ENCODE measurements around the gene ASF1B. TPM values are rescaled to one million over a fixed set of nuclear protein-coding genes. Genes with fewer than 3 reads are reported as not detected.
"Not testable (repeated sequence)": the region's sequence is repeated elsewhere in the genome, so short reads cannot be mapped to it uniquely, and the experiment has no call there.

Gene ASF1B
- total RNA-seq, 2 donors from 2014 or later: 0.92 to 3.0 TPM

DNA sequence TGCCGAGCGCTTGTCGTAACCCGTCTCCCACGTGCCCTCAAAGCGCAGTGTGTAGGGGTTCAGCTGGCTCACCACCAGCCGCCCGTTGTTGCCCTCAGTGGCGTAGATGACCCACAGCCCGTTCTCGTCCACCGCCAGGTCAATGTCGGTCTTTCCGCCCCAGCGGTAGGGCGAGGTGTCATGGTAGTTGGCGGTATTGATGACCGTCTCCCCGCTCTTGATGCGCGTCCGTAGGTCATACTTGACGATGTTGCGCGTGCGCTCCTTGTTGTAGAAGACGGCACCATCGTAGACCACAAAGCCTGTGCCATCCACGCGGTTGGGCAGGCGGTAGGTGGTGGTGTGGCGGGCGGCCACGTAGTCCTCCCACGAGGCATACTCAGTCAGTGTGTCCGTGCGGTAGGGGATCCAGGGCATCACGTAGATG, 26.5 kb upstream of the ASF1B start:
- DNase-seq: no peak
- ATAC-seq: no peak
- intact Hi-C loops (cut with DNase I): no loop called here

DNA sequence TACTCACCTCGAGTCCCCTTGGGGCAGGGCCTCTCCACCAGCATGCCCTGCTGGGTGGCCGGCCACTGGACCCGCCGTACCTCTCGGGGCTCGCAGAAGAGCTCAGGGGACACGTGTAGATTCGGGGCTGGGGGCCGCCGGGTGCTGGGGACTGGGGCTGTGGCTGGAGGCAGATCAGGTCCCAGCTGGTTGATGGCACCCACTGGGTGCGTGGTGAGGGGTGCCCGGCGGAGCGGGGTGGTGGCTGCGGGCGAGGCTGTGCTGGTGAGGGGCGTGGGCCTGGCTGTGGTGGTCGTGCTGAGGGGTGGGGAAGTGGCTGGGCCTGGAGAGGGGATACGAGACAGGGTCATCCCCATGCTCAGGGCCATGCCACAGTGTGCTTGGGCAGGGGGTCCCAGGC, 24.9 kb upstream of the ASF1B start:
- DNase-seq (no peak), ATAC-seq (no peak)
- intact Hi-C loops (cut with DNase I): no loop called here

DNA sequence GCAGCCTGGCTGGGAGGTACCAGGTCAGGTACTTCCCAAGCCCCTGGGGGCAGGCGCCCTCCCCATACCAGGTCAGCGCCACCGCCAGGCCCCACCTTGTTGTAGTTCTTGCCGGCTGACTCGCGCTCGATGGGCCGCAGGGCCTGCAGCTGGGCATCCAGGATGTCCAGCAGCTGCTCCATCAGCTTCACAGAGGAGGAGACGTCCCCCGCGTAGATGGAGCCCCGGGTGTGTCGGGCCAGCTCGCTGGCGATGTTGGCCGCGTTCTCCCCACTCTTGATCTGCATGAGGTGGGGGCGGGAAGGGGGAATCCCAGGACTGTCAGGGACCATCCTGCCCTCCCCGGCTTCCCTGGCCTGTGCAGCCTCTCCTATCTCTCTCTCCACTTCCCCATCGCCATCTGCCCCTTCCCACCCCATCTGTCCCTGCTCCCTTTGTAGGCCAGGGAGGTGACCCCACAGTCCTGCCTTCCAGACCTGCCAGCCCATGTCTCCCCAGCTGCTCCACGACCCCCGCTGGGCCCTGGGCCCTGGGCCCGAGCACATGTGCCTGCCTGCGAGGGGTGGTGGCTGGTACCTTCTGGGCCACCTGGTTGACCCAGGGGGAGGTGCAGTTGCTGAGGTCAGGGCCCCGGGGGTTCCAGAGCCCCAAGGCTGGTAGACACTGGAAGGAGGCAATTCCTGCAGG, 23.8 kb upstream of the ASF1B start:
- intact Hi-C loops (cut with DNase I): no loop called here
- no peak for ATAC-seq
- DNase-seq: no peak

DNA sequence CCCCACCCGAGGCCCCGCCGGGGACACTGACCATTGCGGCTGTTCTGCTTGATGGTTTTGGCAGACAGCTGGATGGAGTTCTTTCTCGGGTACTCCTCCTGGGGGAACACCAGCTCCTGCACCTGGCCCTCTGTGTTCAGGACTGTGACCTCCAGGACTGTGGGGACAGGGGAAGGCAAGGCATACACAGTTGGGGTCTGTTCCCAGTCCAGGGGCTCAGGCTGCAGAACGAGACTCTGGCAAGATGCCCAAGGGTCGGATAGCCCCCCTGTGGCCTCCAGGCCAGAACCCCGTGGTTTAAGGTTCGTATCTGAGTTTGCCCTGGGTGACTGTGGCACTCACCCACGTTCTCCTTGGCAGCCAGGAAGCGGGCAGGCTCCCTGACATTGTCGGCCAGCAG, 22.7 kb upstream of the ASF1B start:
- no peak for ATAC-seq
- DNase-seq: no peak
- intact Hi-C loops (cut with DNase I): loop anchor here in 1 of 2 donors (10.0 kb wide), 1 partner anchor 186 kb away; no protein-coding TSS in a partner anchor

DNA sequence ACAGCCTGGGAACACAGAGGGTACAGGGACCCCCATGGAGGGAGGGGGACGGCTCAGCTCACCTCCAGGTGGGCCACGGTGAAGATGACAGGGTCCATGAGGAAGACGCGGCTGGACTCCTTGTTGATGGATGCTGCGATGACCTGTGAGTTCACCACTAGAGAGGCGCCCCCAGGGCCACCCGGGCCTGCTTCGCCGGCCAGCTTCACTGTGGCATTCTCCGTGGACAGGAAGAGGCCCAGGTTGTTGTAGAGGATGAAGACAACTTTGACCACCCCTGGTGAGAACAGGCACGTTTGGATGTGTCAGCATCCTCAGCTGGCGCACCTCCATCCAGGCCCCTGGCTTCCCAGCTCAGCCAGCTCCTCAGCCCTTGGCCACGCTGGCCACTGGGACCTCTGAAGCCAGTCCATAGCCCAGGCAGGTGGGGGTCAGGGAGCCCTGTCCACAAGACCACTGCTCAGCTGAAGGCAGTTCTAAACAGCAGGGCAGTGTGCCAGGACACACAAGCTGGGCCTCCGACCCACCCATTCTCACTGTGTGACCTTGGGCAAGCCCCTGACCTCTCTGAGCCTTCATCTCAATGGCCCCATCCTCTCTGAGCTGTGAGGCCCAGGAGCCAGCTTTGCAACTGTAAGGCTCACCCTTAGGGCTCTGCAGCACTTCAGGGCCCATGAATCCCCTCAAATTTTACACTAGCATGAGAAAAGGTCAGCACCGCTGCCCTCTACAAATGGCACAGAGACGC, 22.1 kb upstream of the ASF1B start:
- intact Hi-C loops (cut with DNase I): loop anchor here in 1 of 2 donors (10.0 kb wide), 1 partner anchor 186 kb away; no protein-coding TSS in a partner anchor
- DNase-seq (no peak), ATAC-seq (no peak)

DNA sequence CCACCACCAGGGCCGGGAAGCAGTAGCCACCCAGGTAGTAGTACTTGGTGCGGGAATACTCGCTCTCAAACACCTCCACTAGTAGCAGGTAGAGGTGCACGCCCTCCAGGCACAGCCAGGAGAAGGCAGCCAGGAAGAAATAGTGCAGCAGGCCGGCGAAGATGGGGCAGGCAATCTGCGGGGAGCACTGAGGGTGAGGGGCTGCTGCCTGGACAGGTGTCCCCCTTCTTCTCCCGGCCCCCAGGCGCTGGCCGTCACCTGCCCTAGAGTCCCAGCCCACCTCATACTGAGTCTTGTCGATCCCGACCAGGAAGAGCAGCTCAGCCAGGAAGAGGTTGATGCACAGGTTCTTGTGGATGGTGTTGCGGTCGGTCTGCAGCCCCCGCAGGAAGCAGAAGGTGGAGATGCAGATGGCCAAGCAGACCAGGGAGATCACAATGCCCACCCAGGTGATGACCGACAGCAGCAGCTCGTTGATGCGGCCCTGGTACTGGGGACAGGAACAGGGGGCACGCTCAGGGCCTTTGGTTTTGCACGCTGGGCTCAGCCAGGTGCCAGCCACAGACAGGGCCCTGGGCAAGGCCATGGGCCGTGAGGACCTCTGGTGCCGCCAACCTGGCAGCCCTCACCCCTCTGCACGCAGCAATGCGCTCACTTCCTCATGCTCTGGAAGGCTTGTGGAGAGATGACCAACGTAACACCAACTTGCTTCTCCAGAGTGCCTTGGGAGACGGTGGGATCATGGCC, 20.8 kb upstream of the ASF1B start:
- intact Hi-C loops (cut with DNase I): loop anchor here in 1 of 2 donors (10.0 kb wide), 1 partner anchor 188 kb away; no protein-coding TSS in a partner anchor
- ATAC-seq: no peak
- DNase-seq: no peak

DNA sequence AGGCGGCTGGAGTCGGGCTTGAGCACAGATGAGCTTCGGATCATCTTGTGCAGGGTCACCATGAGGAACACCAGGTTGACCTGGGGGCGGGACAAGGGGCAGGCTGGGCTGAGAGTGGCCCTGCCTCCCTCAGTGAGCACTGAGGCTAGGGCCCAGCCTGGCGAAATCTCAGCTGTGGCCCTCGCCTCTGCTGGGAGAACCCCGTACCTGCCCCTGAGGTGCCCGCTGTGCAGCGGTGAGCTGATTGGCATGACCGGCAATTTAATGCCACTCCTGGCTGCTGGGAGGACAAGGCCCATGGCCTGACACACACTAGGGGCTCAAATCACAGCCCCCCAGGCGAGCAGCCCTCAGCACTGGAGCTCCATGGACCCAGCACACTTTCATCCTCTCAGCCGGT, 19.7 kb upstream of the ASF1B start:
- no peak for ATAC-seq
- intact Hi-C loops (cut with DNase I): loop anchor here in 1 of 2 donors (10.0 kb wide), 1 partner anchor 189 kb away; no protein-coding TSS in a partner anchor

DNA sequence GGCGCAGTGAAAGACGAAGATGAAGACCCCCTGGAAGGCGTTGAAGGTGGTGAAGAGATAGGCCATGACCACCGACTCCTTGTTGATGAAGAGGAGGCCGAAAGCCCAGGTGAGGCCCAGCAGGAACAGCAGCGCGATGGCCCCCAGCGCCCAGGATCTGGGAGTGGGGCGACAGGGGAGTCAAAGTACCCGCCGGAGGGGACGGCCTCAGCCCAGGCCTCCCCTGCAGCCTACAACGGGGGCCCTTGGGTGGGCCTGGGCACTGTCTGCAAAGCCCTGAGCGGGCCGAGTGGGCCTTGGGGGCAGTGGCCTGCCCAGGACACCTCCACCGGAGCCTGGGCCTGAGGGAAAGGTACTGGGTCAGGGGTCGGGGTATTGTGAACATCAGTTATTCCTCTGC, 19.0 kb upstream of the ASF1B start:
- ATAC-seq (no peak), DNase-seq (no peak)
- intact Hi-C loops (cut with DNase I): loop anchor here in 1 of 2 donors (10.0 kb wide), 1 partner anchor 189 kb away; no protein-coding TSS in a partner anchor

More for the DNA sequence above, 19.7 kb upstream of the ASF1B start:
- DNase-seq: no peak

DNA sequence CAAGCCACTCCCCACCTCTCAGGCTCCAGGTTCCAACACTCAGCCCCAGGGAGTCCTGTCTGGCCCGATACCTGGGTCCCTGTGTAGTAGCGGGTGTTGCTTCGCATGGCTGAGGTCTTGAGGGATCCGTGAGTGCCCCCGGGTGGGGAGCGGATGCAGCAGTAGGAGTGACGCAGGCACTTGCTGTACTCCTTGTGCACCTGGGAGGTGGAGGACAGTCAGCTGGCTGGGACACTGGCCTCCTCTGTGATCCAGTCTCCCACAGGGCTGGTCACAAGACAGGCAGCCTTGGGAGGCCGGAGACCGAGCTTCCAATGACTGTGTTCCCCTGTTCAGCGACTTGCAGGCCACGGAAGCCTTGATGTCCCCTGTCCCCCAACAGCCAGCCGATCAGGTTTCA, 16.3 kb upstream of the ASF1B start:
- intact Hi-C loops (cut with DNase I): loop anchor here in 1 of 2 donors (10.0 kb wide), 1 partner anchor 192 kb away; no protein-coding TSS in a partner anchor
- ATAC-seq: no peak
- DNase-seq: no peak

DNA sequence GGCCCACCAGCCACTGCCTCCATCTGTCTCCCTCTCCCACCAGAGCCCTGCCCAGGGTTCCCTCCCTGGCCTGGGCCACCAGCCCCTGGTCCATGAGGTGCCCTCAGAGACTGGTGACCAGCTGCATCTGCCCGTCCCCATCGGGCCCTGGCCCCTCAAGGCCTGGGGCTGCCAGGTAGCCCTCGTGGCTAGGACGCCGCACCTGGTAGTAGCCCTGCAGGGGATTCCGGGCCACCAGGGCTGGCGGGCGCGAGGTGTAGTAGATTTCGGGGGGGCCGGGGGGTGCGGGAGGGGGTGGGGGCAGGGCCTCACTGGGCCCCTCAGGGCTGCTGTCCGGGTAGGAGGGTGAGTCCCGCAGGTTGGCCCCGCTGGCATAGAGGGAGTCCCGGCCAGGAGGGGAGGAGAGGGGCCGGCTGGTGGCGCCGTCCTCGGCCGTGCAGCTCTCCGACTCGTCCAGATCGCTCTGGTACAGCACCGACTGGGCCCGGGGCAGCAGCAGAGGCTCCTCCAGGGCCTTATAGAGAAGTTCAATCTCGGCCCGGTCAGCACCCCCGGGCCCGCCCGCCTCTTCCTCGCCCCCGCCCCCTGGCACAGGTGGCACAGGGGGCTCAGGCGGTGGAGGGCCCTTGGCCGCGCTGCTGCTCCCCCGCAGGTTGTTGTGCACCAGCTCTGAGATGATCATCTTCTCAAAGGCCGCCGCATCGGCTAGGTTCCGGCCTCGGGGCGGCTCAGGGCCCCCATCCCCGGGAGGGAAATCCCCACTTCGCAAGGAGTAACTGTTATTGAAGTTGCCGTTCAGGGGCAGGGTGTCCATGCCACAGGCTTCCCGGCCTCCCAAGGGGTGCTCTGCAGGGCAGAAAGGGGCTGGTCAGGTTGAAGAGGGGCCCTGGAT, 14.6 kb upstream of the ASF1B start:
- intact Hi-C loops (cut with DNase I): loop anchor here in 1 of 2 donors (10.0 kb wide), 1 partner anchor 194 kb away; no protein-coding TSS in a partner anchor
- ATAC-seq (no peak), DNase-seq (no peak)

DNA sequence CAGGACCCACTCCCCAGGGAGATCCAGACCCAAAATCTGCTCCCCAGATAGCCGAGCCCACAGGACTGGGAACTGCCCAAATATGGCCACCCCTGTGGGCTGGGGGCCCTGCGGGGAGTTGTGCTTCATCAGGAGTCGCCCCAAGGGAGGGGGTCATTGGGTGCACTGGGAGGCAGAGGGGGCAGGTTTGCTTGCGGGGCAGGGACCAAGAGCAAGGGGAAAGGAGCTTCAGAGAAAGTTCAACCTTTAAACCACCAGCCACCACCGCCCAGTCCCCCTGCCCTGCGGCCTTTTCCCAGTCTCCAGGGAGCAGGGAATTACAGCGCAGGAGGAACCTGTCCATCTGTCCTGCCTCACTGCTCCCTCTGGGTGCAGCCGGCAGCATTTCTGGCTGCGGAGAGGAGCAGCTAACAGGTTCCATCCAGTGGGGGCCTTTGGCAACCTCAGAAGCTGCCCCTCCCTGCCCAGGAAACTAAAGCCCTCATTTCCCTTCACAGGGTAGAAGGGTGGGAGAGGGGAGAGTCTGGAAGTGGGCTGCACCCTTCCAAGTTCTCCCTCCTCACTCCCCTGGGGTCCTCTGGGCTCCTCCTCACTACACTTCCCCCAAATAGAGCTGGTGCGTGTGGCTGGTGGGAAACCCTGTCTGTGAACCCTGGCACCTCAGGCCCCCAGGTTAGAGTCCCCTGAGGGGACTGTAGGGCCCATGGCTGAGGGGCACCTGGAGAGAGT, 13.8 kb upstream of the ASF1B start:
- DNase-seq (no peak), ATAC-seq (no peak)
- intact Hi-C loops (cut with DNase I): loop anchor here in 1 of 2 donors (10.0 kb wide), 1 partner anchor 195 kb away; no protein-coding TSS in a partner anchor

DNA sequence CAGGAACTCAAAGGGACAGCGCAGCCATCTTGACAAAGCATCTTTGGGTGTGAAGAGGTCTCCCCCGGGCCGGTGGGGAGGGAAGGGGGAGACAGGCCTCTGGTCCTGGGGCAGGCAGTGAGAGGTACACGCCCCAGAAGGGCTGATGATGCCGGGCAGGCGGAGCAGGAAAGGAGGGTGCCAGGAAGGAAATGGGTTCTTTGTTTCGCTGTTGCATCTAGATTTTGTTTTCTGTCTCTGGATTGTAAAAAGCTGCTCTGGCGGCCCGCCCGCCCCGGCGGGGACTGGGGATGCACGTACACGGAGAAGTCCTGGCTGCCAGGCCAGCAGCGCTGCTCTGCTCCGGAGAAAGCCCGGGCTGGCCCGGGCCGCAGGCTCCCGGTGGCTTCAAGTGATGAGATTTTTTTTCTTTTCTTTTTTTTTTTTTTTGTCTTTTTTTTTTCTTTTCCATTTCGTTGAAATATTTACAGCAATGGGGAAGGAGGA, 13.2 kb upstream of the ASF1B start:
- DNase-seq: peak; percentile 89
- intact Hi-C loops (cut with DNase I): loop anchor here in 1 of 2 donors (2.0 to 10.0 kb wide), 2 partner anchors 55 to 199 kb away; partner anchors contain the start of gene ADGRL1

DNA sequence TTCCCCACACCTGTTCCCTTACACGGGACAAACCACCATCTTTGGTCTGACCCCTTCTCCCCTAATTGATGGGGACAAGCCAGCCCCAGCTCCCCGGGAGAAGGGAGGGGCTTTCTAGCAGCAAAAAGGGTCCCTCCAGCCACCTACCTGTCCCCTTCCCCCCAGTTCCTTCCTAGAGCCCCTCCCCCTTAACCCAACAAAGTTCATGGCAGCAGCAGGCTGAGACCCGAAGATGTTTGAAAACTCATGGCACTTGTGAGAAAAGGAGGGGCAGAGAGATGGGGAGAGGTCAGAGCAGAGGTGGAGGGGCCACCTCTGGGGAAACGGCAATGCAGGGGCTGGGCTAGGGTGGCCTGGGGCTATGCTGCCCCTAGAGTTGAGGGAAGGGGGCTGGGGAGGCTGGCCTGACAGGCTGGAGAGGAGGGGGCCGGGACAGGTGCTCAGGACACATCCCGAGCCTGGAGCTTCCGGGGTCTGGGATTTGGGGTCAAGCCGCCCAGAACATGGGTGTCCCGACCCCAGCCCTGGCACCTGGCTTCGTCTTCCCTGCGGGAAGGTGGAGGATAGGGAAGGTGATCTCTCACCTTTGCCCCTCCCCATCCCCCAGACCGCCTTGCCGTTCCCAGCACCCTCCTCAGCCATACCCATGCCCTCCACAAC, 12.5 kb upstream of the ASF1B start:
- intact Hi-C loops (cut with DNase I): loop anchor here in 1 of 2 donors (2.0 to 10.0 kb wide), 2 partner anchors 56 to 200 kb away; partner anchors contain the start of gene ADGRL1
- ATAC-seq (peak in 1 of 2 donors; percentile 1), DNase-seq (no peak)

More for the DNA sequence above, 13.2 kb upstream of the ASF1B start:
- peak; percentile 60 to 62 for ATAC-seq

DNA sequence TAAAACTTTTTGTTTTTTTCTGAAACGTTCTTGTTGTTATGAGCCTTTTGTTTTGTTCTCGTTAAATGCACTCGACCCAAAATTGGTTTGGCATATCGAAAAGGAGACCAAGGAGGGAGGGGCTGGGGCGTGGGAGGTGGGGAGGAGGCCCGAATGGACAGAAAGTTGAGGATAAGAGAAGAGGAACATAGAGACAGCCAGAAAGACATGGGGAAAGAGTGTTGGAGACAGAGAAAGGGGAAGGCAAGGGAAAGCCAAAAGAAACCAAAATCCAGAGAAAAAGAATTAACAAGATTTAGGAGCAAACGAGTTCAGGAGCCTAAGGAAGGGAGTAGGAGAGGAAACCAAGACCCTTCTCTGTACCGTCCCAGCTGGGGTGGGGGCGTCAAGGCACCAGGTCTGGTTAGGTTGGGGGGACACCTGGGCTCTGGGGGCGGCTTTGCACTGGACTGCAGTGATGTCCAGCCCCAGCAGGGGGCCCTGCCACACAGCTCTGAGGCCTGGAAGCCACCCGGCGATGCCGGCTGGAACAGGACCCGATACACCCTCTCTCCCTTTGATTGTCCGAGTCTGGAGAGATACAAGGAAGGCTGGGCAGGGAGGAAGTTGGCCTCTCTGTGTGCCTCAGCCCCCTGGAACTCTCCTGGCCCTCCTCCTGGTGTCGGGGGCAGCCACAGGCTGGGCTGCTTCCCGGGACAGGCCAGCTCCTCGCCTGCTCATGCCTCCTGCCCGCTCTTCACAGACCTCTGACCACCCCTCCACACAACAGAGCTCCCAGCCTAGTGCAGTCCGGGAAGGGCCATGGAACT, 11.6 kb upstream of the ASF1B start:
- ATAC-seq (peak; percentile 83 to 87), DNase-seq (peak; percentile 85)
- intact Hi-C loops (cut with DNase I): loop anchor here in 1 of 2 donors (2.0 to 10.0 kb wide), 2 partner anchors 57 to 201 kb away; partner anchors contain the start of gene ADGRL1

DNA sequence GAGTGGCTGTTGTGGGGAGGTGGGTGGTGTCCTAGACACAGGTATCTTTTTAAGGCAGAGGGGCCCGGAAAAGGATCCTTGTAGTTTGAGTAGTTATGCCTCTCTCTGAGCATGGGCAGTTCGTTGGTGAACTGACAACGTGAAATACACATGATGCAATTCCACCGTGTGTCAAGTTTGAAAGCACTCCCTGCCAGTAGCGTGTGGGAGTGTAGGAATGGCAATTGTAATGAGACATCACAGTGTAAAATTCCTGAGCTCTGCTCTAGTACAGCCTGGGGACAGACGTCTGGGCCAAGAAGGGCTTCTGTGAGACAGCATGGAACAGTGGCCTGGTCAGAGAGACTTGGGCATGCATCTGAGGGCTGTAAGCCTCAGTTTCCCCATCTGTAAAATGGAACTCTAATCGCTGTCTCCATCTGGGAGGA, 10.4 kb upstream of the ASF1B start:
- intact Hi-C loops (cut with DNase I): loop anchor here in 1 of 2 donors (10.0 kb wide), 1 partner anchor 58 kb away; the partner anchor contains the start of gene ADGRL1
- ATAC-seq: peak in 1 of 2 donors; percentile 39
- DNase-seq: no peak

DNA sequence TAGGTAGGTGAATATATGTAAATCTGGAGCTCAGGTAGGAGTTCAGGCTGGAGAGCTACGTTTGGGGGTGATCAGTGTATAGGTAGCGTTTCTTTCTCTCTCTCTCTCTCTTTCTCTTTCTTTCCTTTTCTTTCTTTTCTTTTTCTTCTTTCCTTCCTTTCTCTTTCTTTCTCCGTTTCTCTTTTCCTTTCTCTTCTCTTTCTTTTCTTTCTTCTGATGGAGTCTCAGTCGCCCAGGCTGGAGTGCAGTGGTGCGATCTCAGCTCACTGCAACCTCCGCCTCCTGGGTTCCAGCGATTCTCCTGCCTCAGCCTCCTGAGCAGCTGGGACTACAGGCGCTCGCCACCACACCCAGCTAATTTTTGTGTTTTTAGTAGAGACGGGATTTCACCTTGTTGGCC, 9.8 kb upstream of the ASF1B start:
- intact Hi-C loops (cut with DNase I): loop anchor here in 1 of 2 donors (10.0 kb wide), 1 partner anchor 59 kb away; the partner anchor contains the start of gene ADGRL1
- not testable (repeated sequence) for DNase-seq, ATAC-seq
